Left kidney (tissue), 1 donor: ENCODE results near the gene PRELID1. TPM values are rescaled to one million over a fixed set of nuclear protein-coding genes. Genes with fewer than 3 reads are reported as not detected.

ENCODE experiments used
- polyA plus RNA-seq: library from polyadenylated mRNA; unstranded; fragments of 120-200 nt; gene quantifications from one replicate; pipeline ENCODE4 v1.2.1, GENCODE V29; 2013; ENCODE audit not compliant: insufficient read length

The PRELID1 gene
- polyA plus RNA-seq, 1 donor = 85.3 TPM

Other genes starting within 250 kb of the PRELID1 start
- 66.8 TPM for gene FGFR4, start 216.9 kb upstream of the PRELID1 start, polyA plus RNA-seq
- gene NSD1, start 170.0 kb upstream of the PRELID1 start, polyA plus RNA-seq = 68.7 TPM
- gene RAB24, start 80 bp upstream of the PRELID1 start, polyA plus RNA-seq = 23.7 TPM
- gene MXD3, start 8.1 kb downstream of the PRELID1 start, polyA plus RNA-seq = 16.7 TPM
- 118 TPM for gene LMAN2, start 47.9 kb downstream of the PRELID1 start, polyA plus RNA-seq
- 11.1 TPM for gene RGS14, start 54.1 kb downstream of the PRELID1 start, polyA plus RNA-seq
- gene SLC34A1, start 80.6 kb downstream of the PRELID1 start, polyA plus RNA-seq = 200 TPM
- gene PFN3, start 96.9 kb downstream of the PRELID1 start, polyA plus RNA-seq = 2.0 TPM
- gene F12, start 105.8 kb downstream of the PRELID1 start, polyA plus RNA-seq = 14.6 TPM
- gene GRK6, start 122.9 kb downstream of the PRELID1 start, polyA plus RNA-seq = 24.2 TPM
- gene PRR7, start 143.0 kb downstream of the PRELID1 start, polyA plus RNA-seq = 1.0 TPM
- gene DBN1, start 169.8 kb downstream of the PRELID1 start, polyA plus RNA-seq = 175 TPM
- gene PDLIM7, start 193.8 kb downstream of the PRELID1 start, polyA plus RNA-seq = 107 TPM
- 5.3 TPM for gene DOK3, start 206.0 kb downstream of the PRELID1 start, polyA plus RNA-seq
- gene DDX41, start 213.2 kb downstream of the PRELID1 start, polyA plus RNA-seq = 94.7 TPM